Germinal center (tissue), 1 donor: Measurements from ENCODE around the gene POMT2.
"Not testable (repeated sequence)": the region's sequence is repeated elsewhere in the genome, so short reads cannot be mapped to it uniquely, and the experiment has no call there.

Source experiments
- DNase-seq: peaks from one replicate; pipeline ENCODE4 v3.0.0; 2012; ENCODE audit warnings: mixed read lengths, low spot score

The POMT2 gene

GRCh38 chr14:77296906-77297305, 23.8 kb downstream of the POMT2 start:
- DNase-seq: no peak

- DNase-seq: no peak
These were observed 24.5 kb downstream of the POMT2 start for GRCh38 chr14:77296155-77296554.

GRCh38 chr14:77290705-77291104, 30.0 kb downstream of the POMT2 start:
- DNase-seq: no peak

GRCh38 chr14:77286576-77286975, 34.1 kb downstream of the POMT2 start:
- DNase-seq: no peak

- DNase-seq: no peak
These were observed 36.2 kb downstream of the POMT2 start for GRCh38 chr14:77284466-77284865.

- no peak for DNase-seq
These were observed 36.6 kb downstream of the POMT2 start for GRCh38 chr14:77284066-77284465.

- DNase-seq: no peak
These were observed 38.8 kb downstream of the POMT2 start for GRCh38 chr14:77281852-77282410.

GRCh38 chr14:77280921-77281320, 39.8 kb downstream of the POMT2 start:
- not testable (repeated sequence) for DNase-seq

- no peak for DNase-seq
These were observed 41.0 kb downstream of the POMT2 start for GRCh38 chr14:77279719-77280118.

GRCh38 chr14:77278461-77279230, 42.0 kb downstream of the POMT2 start:
- DNase-seq: no peak

GRCh38 chr14:77276959-77277358, 43.7 kb downstream of the POMT2 start:
- no peak for DNase-seq

GRCh38 chr14:77276295-77276935, 44.3 kb downstream of the POMT2 start:
- DNase-seq: no peak

- no peak for DNase-seq
These were observed 45.1 kb downstream of the POMT2 start for GRCh38 chr14:77275601-77276017.

GRCh38 chr14:77275041-77275580, 45.6 kb downstream of the POMT2 start:
- no peak for DNase-seq

- no peak for DNase-seq
These were observed 46.9 kb downstream of the POMT2 start for GRCh38 chr14:77273796-77274195.

GRCh38 chr14:77272261-77272660, 48.4 kb downstream of the POMT2 start:
- DNase-seq: no peak

GRCh38 chr14:77271113-77271710, 49.5 kb downstream of the POMT2 start, which contains the start of gene NGB:
TSS of gene NGB (minus strand) at chr14:77271206. CDS start at chr14:77270937, 269 bp downstream.
- no peak for DNase-seq

- DNase-seq: no peak
These were observed 50.1 kb downstream of the POMT2 start for GRCh38 chr14:77270361-77271112.

GRCh38 chr14:77268989-77269600, 51.6 kb downstream of the POMT2 start:
- DNase-seq: no peak

GRCh38 chr14:77267937-77268699, 52.6 kb downstream of the POMT2 start:
- no peak for DNase-seq

- no peak for DNase-seq
These were observed 54.3 kb downstream of the POMT2 start for GRCh38 chr14:77266336-77266735.
